AG09309 (cell line): ENCODE measurements around the gene PAM.

Experiments
- DNase-seq: peaks from one replicate; pipeline ENCODE4 v3.0.0-alpha.2; 2010; ENCODE audit warnings: low read depth
- H3K4me3 ChIP-seq: 2 replicates; pipeline ENCODE4 v1.5.1; 2011; ENCODE audit warnings: mild to moderate bottlenecking, low read depth, low read length, moderate library complexity; ENCODE audit not compliant: control insufficient read depth
- CTCF ChIP-seq: IDR thresholded peaks from 2 replicates; pipeline ENCODE4 v1.5.1; 2011; ENCODE audit warnings: mild to moderate bottlenecking, low read depth, low read length, inconsistent platforms; ENCODE audit not compliant: insufficient read depth, control insufficient read depth; ENCODE audit errors: missing control alignments

The PAM gene

GRCh38 chr5:102875721-102876123 lies 120.6 kb downstream of the PAM start:
- no peak overlapping the region for H3K4me3 ChIP-seq
- DNase-seq, result no peak
- TF ChIP-seq CTCF, result no peak

- TF ChIP-seq CTCF, result no peak
- H3K4me3 ChIP-seq, result no peak overlapping the region
- DNase-seq, result no peak
Observed at GRCh38 chr5:102876610-102877009, 121.5 kb downstream of the PAM start.

- no peak overlapping the region for H3K4me3 ChIP-seq
- TF ChIP-seq CTCF, result no peak
- DNase-seq, result no peak
Observed at GRCh38 chr5:102879741-102880140, 124.6 kb downstream of the PAM start.

GRCh38 chr5:102886586-102886985 lies 131.5 kb downstream of the PAM start:
- H3K4me3 ChIP-seq, result no peak overlapping the region
- no peak for DNase-seq
- no peak for TF ChIP-seq CTCF

- no peak for DNase-seq
- no peak for TF ChIP-seq CTCF
- no peak overlapping the region for H3K4me3 ChIP-seq
Observed at GRCh38 chr5:102888483-102888882, 133.4 kb downstream of the PAM start.

- no peak for DNase-seq
- no peak for TF ChIP-seq CTCF
Observed at GRCh38 chr5:102889033-102889432, 133.9 kb downstream of the PAM start.

GRCh38 chr5:102890133-102890532 lies 135.0 kb downstream of the PAM start:
- no peak for TF ChIP-seq CTCF
- H3K4me3 ChIP-seq, result no peak overlapping the region
- DNase-seq, result no peak

More at GRCh38 chr5:102889033-102889432, 133.9 kb downstream of the PAM start:
- H3K4me3 ChIP-seq, result no peak overlapping the region
